GM12891 (cell line): Measurements from ENCODE around the gene VAV2.

ENCODE experiments used
- DNase-seq: peaks from one replicate; pipeline ENCODE4 v3.0.0; 2011; ENCODE audit warnings: low spot score; ENCODE audit not compliant: insufficient read length
- FAIRE-seq: peaks from 2 replicates; lab custom pipeline; 2011; peaks lifted over from hg19 to GRCh38; lab: Jason Lieb, UNC
- PAX5 ChIP-seq: IDR thresholded peaks from 2 replicates; pipeline ENCODE4 v1.6.1; 2011; ENCODE audit warnings: low read length, moderate library complexity, mild to moderate bottlenecking; ENCODE audit not compliant: insufficient read depth, severe bottlenecking
- POLR2A ChIP-seq: IDR thresholded peaks from 2 replicates; pipeline ENCODE4 v1.6.1; 2011; ENCODE audit warnings: low read depth, low read length, control low read depth
- POLR2AphosphoS5 ChIP-seq: IDR thresholded peaks from 2 replicates; pipeline ENCODE4 v1.6.1; 2011; ENCODE audit warnings: low read depth, low read length, control low read depth
- POU2F2 ChIP-seq: IDR thresholded peaks from 2 replicates; pipeline ENCODE4 v1.6.1; 2011; ENCODE audit warnings: low read depth, mild to moderate bottlenecking, control low read depth, low read length, moderate library complexity
- SPI1 ChIP-seq: IDR thresholded peaks from 2 replicates; pipeline ENCODE4 v1.6.1; 2011; ENCODE audit warnings: low read depth, low read length, control low read depth
- TAF1 ChIP-seq: IDR thresholded peaks from 2 replicates; pipeline ENCODE4 v1.6.1; 2011; ENCODE audit warnings: low read depth, low read length, control low read depth

VAV2 gene

DNA sequence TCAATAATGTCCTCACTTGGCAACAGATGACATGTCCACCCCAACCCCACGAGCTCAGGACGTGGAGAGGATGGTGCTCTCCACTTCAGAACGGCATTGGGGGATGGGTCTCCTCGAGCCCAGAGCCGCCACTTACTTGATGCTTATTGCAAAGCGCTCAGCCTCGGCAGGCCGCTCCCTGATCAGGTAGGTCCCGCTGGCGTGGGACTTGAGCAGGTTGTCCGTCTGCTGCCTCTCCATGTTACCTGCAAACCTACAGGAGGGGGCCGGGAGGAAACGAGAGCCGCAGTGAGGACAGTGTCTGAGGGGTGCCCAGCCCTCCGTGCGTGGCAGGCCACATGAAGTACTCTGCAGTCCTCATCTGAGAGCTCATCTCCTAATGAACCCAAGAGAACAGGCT is 217.3 kb downstream of the VAV2 start:
- no peak for FAIRE-seq
- TF ChIP-seq POLR2AphosphoS5 (no peak), TAF1 (no peak), PAX5 (no peak), POU2F2 (no peak), SPI1 (no peak), POLR2A (no peak)
- DNase-seq, result no peak

DNA sequence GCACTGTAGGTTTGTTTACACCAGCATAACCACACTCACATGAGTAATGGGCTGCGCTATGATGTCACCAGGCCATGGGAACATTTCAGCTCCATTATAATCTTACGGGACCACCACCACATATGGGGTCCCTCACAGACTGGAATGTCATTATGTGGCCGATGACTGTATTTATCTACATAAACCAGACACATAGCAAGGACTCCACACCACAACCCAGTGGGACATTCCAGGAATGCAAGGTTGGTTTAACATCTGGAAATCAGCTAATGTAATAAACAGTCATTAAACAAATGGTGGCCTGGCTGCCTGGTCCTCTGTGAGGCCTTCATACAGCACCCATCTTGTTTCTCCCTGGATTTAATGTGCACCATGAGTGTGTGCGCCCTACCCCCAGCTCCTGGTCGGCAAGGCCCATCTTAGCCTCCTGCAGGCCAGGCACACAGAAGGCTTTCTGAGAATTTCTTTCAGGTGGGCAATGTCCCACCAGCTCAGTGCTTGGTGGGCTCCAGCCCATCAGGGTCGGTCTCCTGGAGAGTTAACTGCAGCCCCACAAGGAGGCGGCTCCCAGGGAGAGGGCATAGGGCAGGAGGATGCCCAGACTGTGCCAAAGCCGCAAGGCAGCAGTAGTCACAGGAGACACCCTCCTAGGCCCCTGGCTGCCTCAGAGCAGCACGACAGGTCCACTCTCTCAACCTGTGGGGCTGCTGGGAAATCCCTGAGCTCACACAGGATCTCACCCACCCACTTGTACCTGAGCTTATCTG is 218.1 kb downstream of the VAV2 start:
- no peak for FAIRE-seq
- no peak for TF ChIP-seq POLR2AphosphoS5
- TF ChIP-seq SPI1, result no peak
- TF ChIP-seq PAX5, result no peak
- TF ChIP-seq TAF1, result no peak
- no peak for TF ChIP-seq POU2F2
- TF ChIP-seq POLR2A, result no peak
- no peak for DNase-seq

DNA sequence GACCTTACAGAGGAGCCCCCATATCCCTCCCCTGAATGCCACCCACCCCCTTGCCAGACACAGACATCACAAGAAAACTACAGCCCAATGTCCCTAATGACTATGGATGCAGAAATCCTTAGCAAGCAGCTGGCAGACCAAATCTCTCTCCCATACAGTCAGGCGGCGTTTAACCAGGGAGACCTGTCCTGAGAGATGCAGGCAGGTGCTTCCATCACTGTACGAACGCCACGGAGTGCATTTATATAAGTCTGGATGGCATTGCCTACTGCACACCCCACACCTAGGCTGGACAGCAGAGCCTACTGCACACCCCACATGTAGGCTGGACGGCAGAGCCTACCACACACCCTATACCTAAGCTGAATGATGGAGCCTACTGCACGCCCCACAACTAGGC is 219.5 kb downstream of the VAV2 start:
- FAIRE-seq (no peak), DNase-seq (no peak)
- TF ChIP-seq SPI1 (no peak), PAX5 (no peak), TAF1 (no peak), POLR2AphosphoS5 (no peak), POLR2A (no peak), POU2F2 (no peak)

DNA sequence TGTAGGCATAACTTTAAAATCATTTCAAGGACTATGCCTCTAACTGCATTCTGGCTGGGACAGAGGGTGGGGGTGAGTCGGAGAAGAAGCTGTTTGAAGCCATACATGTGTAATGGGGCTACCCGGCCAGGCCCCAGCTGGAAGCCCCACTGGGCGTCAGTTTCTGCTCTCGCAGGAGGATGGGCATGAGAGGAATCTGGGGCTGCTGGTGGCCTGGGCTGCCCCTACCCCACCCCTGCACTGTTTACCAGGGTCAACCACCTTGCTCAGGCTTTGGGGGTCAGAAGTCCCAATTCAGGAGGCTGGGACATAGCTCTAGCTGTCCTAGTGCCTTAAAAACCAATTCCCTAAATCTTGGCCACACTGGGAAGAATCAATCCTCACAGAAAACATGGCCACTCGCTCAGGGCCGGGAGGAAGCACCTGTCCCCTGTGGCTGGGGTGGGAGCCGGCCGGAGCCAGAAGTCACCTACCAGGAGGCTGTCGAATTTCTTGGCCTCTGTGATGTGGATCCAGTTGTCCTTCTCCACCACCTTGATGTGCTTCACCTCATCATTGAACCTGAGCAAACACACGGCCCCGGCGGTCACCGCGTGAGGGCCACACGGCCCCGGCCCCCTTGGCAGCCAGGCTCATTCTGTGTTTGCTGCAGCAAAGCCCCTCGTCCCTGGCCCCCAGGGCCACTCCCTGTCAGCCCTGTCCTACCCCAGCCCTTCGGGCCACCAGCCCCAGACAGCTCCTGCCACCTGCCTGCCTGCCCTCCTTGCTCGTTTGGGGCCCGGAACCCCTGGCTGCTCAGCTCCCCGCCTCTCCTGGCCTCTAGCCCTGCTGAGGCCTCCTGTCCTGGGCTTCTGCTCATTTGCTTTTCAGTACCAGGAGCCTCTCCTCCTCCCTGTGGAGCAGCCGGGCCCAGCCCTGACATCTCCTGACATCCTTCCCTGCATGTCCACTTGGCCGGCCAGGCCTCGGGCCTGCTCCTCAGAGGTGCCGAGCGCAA is 220.3 kb downstream of the VAV2 start:
- no peak for DNase-seq
- FAIRE-seq, result no peak
- TF ChIP-seq POU2F2, result no peak
- no peak for TF ChIP-seq SPI1
- no peak for TF ChIP-seq TAF1
- TF ChIP-seq POLR2AphosphoS5, result no peak
- no peak for TF ChIP-seq POLR2A
- TF ChIP-seq PAX5, result no peak

DNA sequence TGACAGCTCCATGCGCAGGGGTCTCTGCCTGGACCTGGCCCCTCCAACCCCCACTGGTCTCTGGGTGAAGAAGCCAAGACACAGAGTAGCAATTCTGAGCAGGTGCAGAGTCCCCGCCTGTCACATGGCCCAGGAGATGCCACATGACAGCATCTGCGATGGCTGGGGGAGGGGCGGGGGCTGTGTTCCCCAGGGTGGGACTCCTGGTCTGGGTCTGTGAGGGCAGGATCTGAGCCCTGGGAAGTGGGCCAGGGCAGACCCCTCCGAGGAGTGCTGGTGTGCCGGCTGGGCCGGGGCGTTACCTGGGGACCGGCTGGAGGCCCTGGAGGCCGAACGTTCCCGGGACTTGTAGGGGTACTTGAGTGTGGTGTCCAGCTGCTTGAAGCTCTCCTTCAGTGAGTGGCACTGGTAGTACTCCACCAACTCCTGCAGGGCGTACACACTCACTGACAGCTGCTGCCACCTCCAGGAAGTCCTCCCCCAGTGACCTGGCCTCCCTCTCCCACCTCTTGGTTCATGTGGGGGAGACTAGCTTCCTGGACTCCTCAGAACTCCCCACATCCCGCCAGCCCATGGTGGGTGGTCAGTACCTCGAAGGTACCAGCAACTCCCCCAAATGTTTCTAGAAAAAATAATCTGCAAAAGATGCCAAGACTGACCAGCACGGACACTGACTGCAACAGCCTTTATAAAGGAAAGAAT is 221.9 kb downstream of the VAV2 start:
- FAIRE-seq (no peak), DNase-seq (no peak)
- TF ChIP-seq POLR2A (no peak), PAX5 (no peak), SPI1 (no peak), TAF1 (no peak), POLR2AphosphoS5 (no peak), POU2F2 (no peak)

DNA sequence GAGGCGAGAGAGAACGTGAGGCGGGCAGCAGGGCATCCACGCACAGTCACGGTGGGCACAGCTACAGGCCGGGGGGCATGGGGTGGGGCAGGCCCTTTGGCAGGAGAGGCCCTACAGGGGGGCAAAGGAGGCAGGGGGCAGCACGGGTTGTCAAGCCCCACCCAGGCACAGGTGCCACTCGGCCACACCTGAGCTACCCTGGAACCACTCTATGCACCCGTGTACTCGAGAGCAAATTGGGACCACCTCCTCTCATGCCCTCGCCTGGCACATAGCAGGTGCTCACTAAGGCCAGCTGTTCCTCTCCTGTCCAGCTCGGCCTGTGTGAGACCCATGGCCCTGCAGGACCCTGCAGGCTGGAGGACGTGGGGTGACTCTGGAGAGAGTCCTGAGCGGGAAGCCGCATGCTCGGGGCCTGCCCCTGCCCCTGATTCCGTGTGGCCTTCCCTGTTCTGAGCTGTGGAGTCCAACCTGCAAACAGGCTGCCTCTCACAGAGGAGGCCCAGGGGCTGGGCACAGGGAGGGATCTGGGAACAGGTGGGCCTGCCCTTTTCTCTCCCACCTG is 222.5 kb downstream of the VAV2 start:
- DNase-seq (no peak), FAIRE-seq (no peak)
- TF ChIP-seq TAF1 (no peak), PAX5 (no peak), POU2F2 (no peak), POLR2A (no peak), POLR2AphosphoS5 (no peak), SPI1 (no peak)

DNA sequence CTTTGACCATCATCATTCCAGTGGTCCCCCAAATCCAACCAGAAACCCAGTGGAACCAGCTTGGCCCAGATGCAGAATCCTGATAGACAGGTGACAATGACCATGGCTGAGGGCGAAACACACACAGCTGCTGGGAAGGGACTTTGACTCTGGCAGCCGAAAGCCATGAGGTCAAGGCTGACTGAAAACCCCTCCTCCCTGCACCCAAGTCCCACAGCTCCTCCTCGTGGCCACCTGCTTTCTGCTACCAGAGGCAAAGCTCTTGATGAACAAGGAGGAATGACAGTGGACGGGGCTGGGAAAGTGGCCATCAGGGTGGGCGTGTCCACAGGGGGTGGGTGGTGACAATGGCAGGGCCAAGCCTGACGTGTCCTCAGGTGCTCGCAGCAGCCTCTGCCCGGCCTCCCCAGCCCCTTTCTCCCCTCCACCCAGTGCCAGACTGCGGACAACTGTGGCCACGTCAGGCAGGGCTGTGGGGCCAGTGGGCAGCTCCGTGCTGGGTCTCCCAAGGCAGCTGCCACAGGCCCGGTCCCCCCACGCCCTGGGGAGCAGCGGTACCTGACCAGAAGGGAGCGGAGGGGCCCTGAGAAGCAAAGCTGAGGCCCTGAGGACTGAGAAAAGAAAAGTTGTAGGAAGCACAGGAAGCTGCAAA is 223.1 kb downstream of the VAV2 start:
- DNase-seq (no peak), FAIRE-seq (no peak)
- TF ChIP-seq PAX5 (no peak), POLR2AphosphoS5 (no peak), POU2F2 (no peak), POLR2A (no peak), TAF1 (no peak), SPI1 (no peak)

DNA sequence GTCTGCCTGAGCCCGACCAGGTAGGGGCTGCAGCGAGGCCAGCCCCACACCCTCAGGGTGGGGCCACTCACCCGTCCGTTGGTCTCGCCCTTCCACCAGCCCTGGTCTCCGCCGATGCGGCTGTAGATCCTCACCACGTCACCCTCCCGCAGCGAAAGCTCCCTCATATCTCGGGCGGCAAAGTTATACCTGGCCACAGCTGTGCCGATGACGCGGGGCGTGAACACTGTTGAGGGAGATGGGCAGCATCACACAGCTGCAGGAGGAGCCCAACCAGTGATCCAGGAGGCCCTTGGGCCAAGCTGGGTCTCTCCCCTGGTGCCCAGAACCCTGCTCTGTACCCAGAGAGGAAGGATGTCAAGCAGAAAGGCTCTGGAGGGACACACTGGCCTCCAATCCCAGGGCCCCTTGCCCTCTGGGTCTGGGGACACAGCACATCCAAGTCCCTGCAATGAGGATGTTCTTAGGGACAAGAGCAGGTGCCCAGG is 223.7 kb downstream of the VAV2 start:
- no peak for FAIRE-seq
- DNase-seq, result no peak

DNA sequence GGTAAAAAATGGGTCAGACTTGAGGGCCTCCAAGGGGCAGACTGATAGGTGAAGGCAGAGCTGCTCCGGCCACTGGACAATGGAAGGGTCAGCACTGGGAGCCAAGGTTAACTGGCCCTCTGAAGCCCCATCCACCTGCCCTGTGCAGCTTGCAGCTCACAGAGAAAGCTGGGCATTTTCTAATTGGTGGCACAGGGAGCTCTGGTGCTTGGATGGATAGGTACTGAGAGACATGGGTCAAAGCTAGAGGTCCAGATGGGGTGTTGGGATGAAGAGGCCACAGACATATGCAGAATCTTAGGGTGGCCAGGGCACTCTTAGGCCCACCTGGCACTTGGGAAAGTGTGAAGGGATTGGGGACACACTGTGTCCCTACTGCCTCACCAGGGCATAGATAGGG is 224.5 kb downstream of the VAV2 start:
- DNase-seq (no peak), FAIRE-seq (no peak)
- TF ChIP-seq POU2F2, result no peak
- no peak for TF ChIP-seq POLR2AphosphoS5
- TF ChIP-seq POLR2A, result no peak
- no peak for TF ChIP-seq SPI1
- TF ChIP-seq PAX5, result no peak

More for the DNA sequence above, 223.7 kb downstream of the VAV2 start:
- TF ChIP-seq POLR2A (no peak), POU2F2 (no peak), TAF1 (no peak), SPI1 (no peak), POLR2AphosphoS5 (no peak), PAX5 (no peak)
